Mesenchymal stem cell (in vitro differentiated cells and primary cell): ENCODE data around the gene ARHGEF4.

Source experiments
- DNase-seq: peaks from one replicate; pipeline ENCODE4 v3.0.0-alpha.2; 2013
- H2AFZ ChIP-seq: one replicate; pipeline ENCODE4 v1.6.1; 2013; ENCODE audit warnings: low read depth, mild to moderate bottlenecking, control low read depth, inconsistent platforms, low read length, moderate library complexity
- H2AK5ac ChIP-seq: 2 replicates; pipeline ENCODE4 v1.6.1; 2013; ENCODE audit warnings: low read length, moderate library complexity, mild to moderate bottlenecking, inconsistent platforms; ENCODE audit not compliant: severe bottlenecking
- H2BK120ac ChIP-seq: one replicate; pipeline ENCODE4 v1.6.1; 2013; ENCODE audit warnings: low read depth, mild to moderate bottlenecking, inconsistent platforms, low read length, moderate library complexity
- H2BK12ac ChIP-seq, 2 experiments: one replicate each; pipeline ENCODE4 v1.6.1; 2013; ENCODE audit warnings: inconsistent platforms in 2 of 2, low read length in 2 of 2, mild to moderate bottlenecking in 2 of 2, moderate library complexity in 2 of 2, control low read depth in 1 of 2
- H2BK15ac ChIP-seq: one replicate; pipeline ENCODE4 v1.6.1; 2013; ENCODE audit warnings: mild to moderate bottlenecking, low read depth, inconsistent platforms; ENCODE audit not compliant: poor library complexity, severe bottlenecking
- H2BK5ac ChIP-seq: 2 replicates; pipeline ENCODE4 v1.6.1; 2013; ENCODE audit warnings: low read depth, mild to moderate bottlenecking, low read length, control low read depth, inconsistent platforms; ENCODE audit not compliant: poor library complexity, severe bottlenecking
- H3K14ac ChIP-seq, 2 experiments: one replicate each; pipeline ENCODE4 v1.6.1; 2013; ENCODE audit warnings: inconsistent platforms in 2 of 2, low read length in 2 of 2, control low read depth in 1 of 2, mild to moderate bottlenecking in 1 of 2, moderate library complexity in 1 of 2
- H3K18ac ChIP-seq, 2 experiments: one replicate each; pipeline ENCODE4 v1.6.1; 2013; ENCODE audit warnings: inconsistent platforms in 2 of 2, low read length in 2 of 2, control low read depth in 1 of 2, low read depth in 1 of 2, mild to moderate bottlenecking in 1 of 2
- H3K23ac ChIP-seq, 2 experiments: one replicate each; pipeline ENCODE4 v1.6.1; 2013; ENCODE audit warnings: inconsistent platforms in 2 of 2, low read length in 2 of 2, mild to moderate bottlenecking in 2 of 2, moderate library complexity in 2 of 2, control low read depth in 1 of 2
- H3K27ac ChIP-seq: 2 replicates; pipeline ENCODE4 v1.5.1; 2013; ENCODE audit warnings: mild to moderate bottlenecking, moderate library complexity, low read length, control low read depth, inconsistent platforms; ENCODE audit not compliant: poor library complexity, severe bottlenecking
- H3K27me3 ChIP-seq, 2 experiments: 2 replicates each; pipeline versions ENCODE4 v1.6.1 to v1.7.0; 2013; ENCODE audit warnings: low read length in 2 of 2, mild to moderate bottlenecking in 2 of 2, moderate library complexity in 2 of 2, control low read depth in 1 of 2, inconsistent platforms in 1 of 2; ENCODE audit not compliant: control insufficient read depth in 1 of 2, insufficient read depth in 1 of 2
- H3K36me3 ChIP-seq, 2 experiments: 2 replicates each; pipeline versions ENCODE4 v1.6.1 to v1.7.0; 2013; ENCODE audit warnings: low read length in 2 of 2, control low read depth in 1 of 2, inconsistent platforms in 1 of 2, low read depth in 1 of 2, mild to moderate bottlenecking in 1 of 2; ENCODE audit not compliant: insufficient read depth in 2 of 2, control insufficient read depth in 1 of 2
- H3K4ac ChIP-seq, 2 experiments: one replicate each; pipeline ENCODE4 v1.6.1; 2013; ENCODE audit warnings: inconsistent platforms in 2 of 2, low read length in 2 of 2, mild to moderate bottlenecking in 2 of 2, moderate library complexity in 2 of 2, control low read depth in 1 of 2, low read depth in 1 of 2
- H3K4me1 ChIP-seq: 2 replicates; pipeline ENCODE4 v1.6.1; 2013; ENCODE audit warnings: low read depth, low read length, control low read depth; ENCODE audit not compliant: control insufficient read depth, insufficient read depth
- H3K4me2 ChIP-seq: 2 replicates; pipeline ENCODE4 v1.6.1; 2013; ENCODE audit warnings: low read length, mild to moderate bottlenecking, inconsistent platforms; ENCODE audit not compliant: poor library complexity, severe bottlenecking
- H3K4me3 ChIP-seq, 2 experiments: 2 replicates each; pipeline versions ENCODE4 v1.5.1 to v1.7.0; 2013; ENCODE audit warnings: low read length in 2 of 2, mild to moderate bottlenecking in 2 of 2, control low read depth in 1 of 2, low read depth in 1 of 2; ENCODE audit not compliant: insufficient read depth in 1 of 2
- H3K79me1 ChIP-seq: replicated peaks from 2 replicates; pipeline ENCODE4 v1.6.1; 2013; ENCODE audit warnings: mild to moderate bottlenecking, control low read depth, low read length, inconsistent platforms; ENCODE audit not compliant: poor library complexity, severe bottlenecking
- H3K9ac ChIP-seq: 2 replicates; pipeline ENCODE4 v1.7.0; 2013; ENCODE audit warnings: mild to moderate bottlenecking, low read length, moderate library complexity
- H3K9me3 ChIP-seq: 2 replicates; pipeline ENCODE4 v1.7.0; 2013; ENCODE audit warnings: mild to moderate bottlenecking, low read length; ENCODE audit not compliant: control insufficient read depth
- H4K8ac ChIP-seq: one replicate; pipeline ENCODE4 v1.6.1; 2013; ENCODE audit warnings: inconsistent platforms, mild to moderate bottlenecking, low read length, moderate library complexity
- H4K91ac ChIP-seq: one replicate; pipeline ENCODE4 v1.6.1; 2013; ENCODE audit warnings: mild to moderate bottlenecking, low read length, inconsistent platforms
- WGBS: methylation state at CpG from one replicate; pipeline ENCODE4 v1.1.7; 2013; ENCODE audit warnings: mixed read lengths; 5-methylcytosine and 5-hydroxymethylcytosine counted together

The ARHGEF4 gene

GRCh38 chr2:131036696-131037397 is 200.1 kb downstream of the ARHGEF4 start:
- no peak overlapping the region for H2AFZ ChIP-seq
- peaks cover 18% of the 10 kb centered on the region for H3K4me1 ChIP-seq
- WGBS: 94% methylated on average over 11 of the region's 11 CpGs
- H3K18ac ChIP-seq: no peak overlapping the region
- no peak overlapping the region for H2AK5ac ChIP-seq
- peaks cover 20 to 57% of the 10 kb centered on the region in 2 experiments for H3K27me3 ChIP-seq
- H3K9ac ChIP-seq: no peak overlapping the region
- no peak overlapping the region for H2BK15ac ChIP-seq
- peaks cover 5 to 15% of the 10 kb centered on the region in 2 experiments for H3K36me3 ChIP-seq
- no peak overlapping the region for H3K4me3 ChIP-seq
- no peak overlapping the region for H3K14ac ChIP-seq
- H3K4me2 ChIP-seq: no peak overlapping the region
- H2BK120ac ChIP-seq: no peak overlapping the region
- H3K4ac ChIP-seq: no peak overlapping the region
- H2BK5ac ChIP-seq: no peak overlapping the region
- H3K79me1 ChIP-seq: no peaks in the 10 kb centered on the region
- no peak overlapping the region for H4K8ac ChIP-seq
- H3K27ac ChIP-seq: no peak overlapping the region
- no peak overlapping the region for H4K91ac ChIP-seq
- DNase-seq: no peak
- no peak overlapping the region for H2BK12ac ChIP-seq
- no peak overlapping the region for H3K23ac ChIP-seq
- H3K9me3 ChIP-seq: no peaks in the 10 kb centered on the region

- no peak overlapping the region for H4K91ac ChIP-seq
- no peak for DNase-seq
- H3K9ac ChIP-seq: no peak overlapping the region
- no peaks in the 10 kb centered on the region for H3K79me1 ChIP-seq
- H2BK12ac ChIP-seq: no peak overlapping the region
- H3K14ac ChIP-seq: no peak overlapping the region
- H2AFZ ChIP-seq: no peak overlapping the region
- peaks cover 18% of the 10 kb centered on the region for H3K4me1 ChIP-seq
- no peak overlapping the region for H3K23ac ChIP-seq
- no peaks in the 10 kb centered on the region for H3K9me3 ChIP-seq
- H2BK5ac ChIP-seq: no peak overlapping the region
- WGBS: 75% methylated on average over 6 of the region's 6 CpGs
- peaks cover 13 to 51% of the 10 kb centered on the region in 2 experiments for H3K27me3 ChIP-seq
- no peak overlapping the region for H3K27ac ChIP-seq
- no peak overlapping the region for H3K18ac ChIP-seq
- no peak overlapping the region for H2BK120ac ChIP-seq
- H3K4me3 ChIP-seq: no peak overlapping the region
- no peak overlapping the region for H3K4me2 ChIP-seq
- no peak overlapping the region for H2AK5ac ChIP-seq
- no peak overlapping the region for H4K8ac ChIP-seq
- H3K4ac ChIP-seq: no peak overlapping the region
- H2BK15ac ChIP-seq: no peak overlapping the region
- peaks cover 5 to 15% of the 10 kb centered on the region in 2 experiments for H3K36me3 ChIP-seq
Measured at GRCh38 chr2:131037398-131038257, 200.9 kb downstream of the ARHGEF4 start.

GRCh38 chr2:131038258-131039100 is 201.8 kb downstream of the ARHGEF4 start:
- no peak overlapping the region for H3K4ac ChIP-seq
- no peak overlapping the region for H3K4me3 ChIP-seq
- H2AK5ac ChIP-seq: no peak overlapping the region
- H2AFZ ChIP-seq: no peak overlapping the region
- no peak overlapping the region for H2BK12ac ChIP-seq
- H4K91ac ChIP-seq: no peak overlapping the region
- H3K27me3 ChIP-seq: peaks cover 6 to 44% of the 10 kb centered on the region in 2 experiments
- H3K14ac ChIP-seq: no peak overlapping the region
- no peak overlapping the region for H3K4me2 ChIP-seq
- no peak overlapping the region for H3K18ac ChIP-seq
- H3K4me1 ChIP-seq: peaks cover 19% of the 10 kb centered on the region
- no peak overlapping the region for H3K23ac ChIP-seq
- H2BK120ac ChIP-seq: no peak overlapping the region
- H3K79me1 ChIP-seq: no peaks in the 10 kb centered on the region
- H3K27ac ChIP-seq: no peak overlapping the region
- H3K9ac ChIP-seq: no peak overlapping the region
- no peak overlapping the region for H2BK5ac ChIP-seq
- peaks cover 5 to 20% of the 10 kb centered on the region in 2 experiments for H3K36me3 ChIP-seq
- no peak for DNase-seq
- H4K8ac ChIP-seq: no peak overlapping the region
- H3K9me3 ChIP-seq: no peaks in the 10 kb centered on the region
- WGBS: 91% methylated on average over 17 of the region's 17 CpGs
- no peak overlapping the region for H2BK15ac ChIP-seq
